ENCODE measurements around the gene POSTN. TPM values are rescaled to one million over a fixed set of nuclear protein-coding genes. Genes with fewer than 3 reads are reported as not detected.

Gene POSTN
- polyA plus RNA-seq, 2 of the 4 experiments (the other 2 are of a cell fraction): 0.04 TPM; not detected in 1

- no peak for TF ChIP-seq CHD2 (IDR thresholded peaks at IDR 0.05; ENCODE audit: low read length, partially characterized antibody)
Measured at GRCh38 chr13:37597477-37598025, 1.0 kb downstream of the POSTN start (continued).

GRCh38 chr13:37596805-37597204 is 1.8 kb downstream of the POSTN start:
- no peak for FAIRE-seq
- DNase-seq (ENCODE audit: low read depth in 1 of 2, low spot score in 1 of 2): no peak
- WGBS (ENCODE audit: missing lambda C conversion rate): 7% methylated on average over 3 of the region's 3 CpGs
- no peak overlapping the region for H3K4me2 ChIP-seq
- H3K9me3 ChIP-seq: no peaks in the 10 kb centered on the region
- ATAC-seq: no peak
- no peaks in the 10 kb centered on the region for H3K4me1 ChIP-seq
- POLR2A ChIA-PET: no interaction called here
- no peak overlapping the region for H3K4me3 ChIP-seq
- H3K27ac ChIP-seq: no peak overlapping the region
- TF ChIP-seq CHD2 (IDR thresholded peaks at IDR 0.05; ENCODE audit: low read length, partially characterized antibody) (no peak), EHMT2 (IDR thresholded peaks at IDR 0.05; ENCODE audit: low read depth) (no peak), RNF2 (IDR thresholded peaks at IDR 0.05; ENCODE audit: borderline replicate concordance, low read depth) (no peak), SREBF2 (IDR thresholded peaks at IDR 0.05) (no peak), ELK1 (IDR thresholded peaks at IDR 0.05; ENCODE audit: low read depth, low read length) (no peak)
- CTCF ChIA-PET: no interaction called here

GRCh38 chr13:37595162-37595561 is 3.4 kb downstream of the POSTN start:
- TF ChIP-seq TFCP2L1 (CRISPR knock-in tag; IDR thresholded peaks at IDR 0.05) (no peak), ELK1 (IDR thresholded peaks at IDR 0.05; ENCODE audit: low read depth, low read length) (no peak), E2F6 (IDR thresholded peaks at IDR 0.05; ENCODE audit: borderline replicate concordance, low read depth) (no peak), KDM5A (IDR thresholded peaks at IDR 0.05) (no peak), HES2 (IDR thresholded peaks at IDR 0.05) (no peak), BCL3 (IDR thresholded peaks at IDR 0.05) (no peak)
- Histone ChIP-seq H3K4me3 (no peak overlapping the region), H3K4me2 (no peak overlapping the region), H3K27ac (no peak overlapping the region), H3K4me1 (no peaks in the 10 kb centered on the region), H3K9me3 (no peaks in the 10 kb centered on the region)
- DNase-seq (ENCODE audit: low read depth in 1 of 2, low spot score in 1 of 2) (no peak), FAIRE-seq (no peak), ATAC-seq (no peak)
- CTCF ChIA-PET: interaction anchor here (0.7 kb wide), 2 partner anchors 12 to 434 kb away, joined by 3 to 6 read pairs; no protein-coding TSS in a partner anchor
- POLR2A ChIA-PET: interaction anchor here (0.6 kb wide), 1 partner anchor 77 kb away, joined by 4 read pairs; no protein-coding TSS in a partner anchor

GRCh38 chr13:37594550-37594949 is 4.0 kb downstream of the POSTN start:
- Histone ChIP-seq H3K27ac (no peak overlapping the region), H3K4me1 (no peaks in the 10 kb centered on the region), H3K9me3 (no peaks in the 10 kb centered on the region), H3K4me3 (no peak overlapping the region), H3K4me2 (no peak overlapping the region)
- POLR2A ChIA-PET: no interaction called here
- no peak for ATAC-seq
- no peak for TF ChIP-seq POLR2AphosphoS2 (conservative IDR thresholded peaks at IDR 0.05; ENCODE audit: low read length)
- no peak for TF ChIP-seq E2F6 (IDR thresholded peaks at IDR 0.05; ENCODE audit: borderline replicate concordance, low read depth)
- TF ChIP-seq HES2 (IDR thresholded peaks at IDR 0.05): no peak
- no peak for TF ChIP-seq CBX2 (IDR thresholded peaks at IDR 0.05; ENCODE audit: borderline replicate concordance, low read depth)
- no peak for TF ChIP-seq EP300 (IDR thresholded peaks at IDR 0.05)
- TF ChIP-seq MAFK (IDR thresholded peaks at IDR 0.05; ENCODE audit: partially characterized antibody): no peak
- no peak for TF ChIP-seq TP53 (CRISPR knock-in tag; IDR thresholded peaks at IDR 0.05)
- no peak for TF ChIP-seq MAZ (IDR thresholded peaks at IDR 0.05; ENCODE audit: borderline replicate concordance, low read depth, low read length)
- no peak for TF ChIP-seq JUNB (IDR thresholded peaks at IDR 0.05)
- TF ChIP-seq PHF8 (IDR thresholded peaks at IDR 0.05; ENCODE audit: borderline replicate concordance, low read depth): no peak
- no peak for DNase-seq (ENCODE audit: low read depth in 1 of 2, low spot score in 1 of 2)
- WGBS (ENCODE audit: missing lambda C conversion rate): 18% methylated on average over 2 of the region's 2 CpGs
- CTCF ChIA-PET: interaction anchor here (0.7 kb wide), 1 partner anchor 13 kb away, joined by 3 read pairs; no protein-coding TSS in a partner anchor
- no peak for FAIRE-seq
